GM21515 (cell line): ENCODE results near the gene CSF2.

Experiments
- ATAC-seq: cut with Tn5 transposase; IDR thresholded peaks from one replicate; pipeline ENCODE4 v1.9.1; 2021; ENCODE audit not compliant: unreplicated experiment

The CSF2 gene

DNA sequence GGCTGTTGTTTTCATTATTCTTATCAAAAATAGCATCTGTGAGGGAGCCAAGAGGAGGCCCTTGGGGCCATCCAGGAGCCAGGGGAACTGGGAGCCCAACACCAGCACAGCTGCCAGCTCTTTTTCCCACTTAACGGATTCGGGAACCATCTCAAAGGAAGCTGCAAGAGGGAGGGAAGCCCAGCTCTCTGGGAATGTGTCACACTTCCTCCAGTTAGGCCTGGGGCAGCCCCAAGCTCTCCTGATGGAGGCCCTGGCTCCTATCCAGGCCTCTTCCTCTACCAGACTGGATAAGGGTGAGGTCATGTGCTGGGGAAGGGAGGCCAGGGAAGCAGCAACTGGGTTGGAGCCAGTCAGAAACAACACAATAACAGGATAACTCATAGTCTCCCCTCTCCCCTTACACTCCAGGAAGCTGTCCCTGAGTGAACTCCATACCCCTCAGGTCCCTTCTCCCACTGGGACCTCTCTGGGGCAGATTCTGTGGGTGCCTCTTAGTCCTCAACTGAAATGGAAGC, 12.7 kb downstream of the CSF2 start:
- no peak for ATAC-seq

DNA sequence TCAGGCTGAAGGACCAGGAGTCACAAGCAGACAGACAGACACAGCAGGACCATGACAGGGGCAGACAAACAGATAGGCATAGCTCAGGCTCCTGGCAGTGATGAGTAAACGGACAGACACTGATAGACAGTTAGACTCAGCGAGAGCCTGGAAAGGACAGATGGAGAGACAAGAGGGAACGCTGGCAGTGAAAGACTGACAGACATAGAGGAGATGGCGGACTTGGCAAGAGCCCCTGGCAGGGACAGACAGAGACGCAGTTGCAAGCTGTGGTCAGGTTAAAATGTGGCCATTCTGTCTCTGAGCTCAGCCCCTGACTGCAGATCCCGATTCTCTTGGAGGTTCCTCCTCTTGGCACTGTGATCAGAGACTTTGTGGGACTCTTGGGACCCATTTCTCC, 13.6 kb downstream of the CSF2 start:
- no peak for ATAC-seq

DNA sequence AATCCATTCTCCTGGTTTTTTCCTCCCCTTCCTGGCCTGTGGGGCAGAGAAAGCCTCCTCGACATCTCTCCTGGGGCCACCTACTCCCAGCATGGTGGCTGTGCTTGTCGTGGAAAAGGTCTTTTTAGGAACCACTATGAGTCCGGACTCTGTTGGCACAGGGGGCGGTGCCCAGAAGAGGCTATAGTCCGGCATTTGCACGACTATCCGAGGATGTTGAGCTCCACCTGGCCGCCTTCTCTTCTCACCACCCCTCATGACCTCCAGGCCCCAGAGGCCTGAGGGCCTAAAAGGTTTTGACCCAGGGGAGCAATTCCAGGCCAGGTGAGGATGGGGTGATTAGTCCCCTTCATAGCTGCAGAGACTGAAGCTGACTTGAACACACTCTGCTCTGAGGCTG, 14.1 kb downstream of the CSF2 start:
- no peak for ATAC-seq

DNA sequence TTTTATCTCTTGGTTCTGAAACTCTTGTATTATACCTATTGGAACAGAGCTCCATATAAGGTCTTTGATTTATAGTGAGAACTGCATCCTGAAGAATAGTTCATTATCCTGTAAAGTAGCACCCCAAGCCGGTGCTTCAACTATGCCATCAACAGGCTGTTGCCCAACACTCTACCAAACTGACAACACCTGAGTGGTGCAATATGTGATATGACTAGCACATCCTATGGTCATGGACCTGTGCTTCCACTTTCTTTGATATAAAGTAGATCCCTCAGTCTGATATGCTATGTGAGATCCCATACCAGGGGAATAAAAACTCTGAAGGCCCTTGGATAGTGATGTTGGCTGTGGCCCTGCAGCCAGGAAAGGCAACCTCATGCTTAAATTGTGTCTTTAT, 15.8 kb downstream of the CSF2 start:
- ATAC-seq = no peak

DNA sequence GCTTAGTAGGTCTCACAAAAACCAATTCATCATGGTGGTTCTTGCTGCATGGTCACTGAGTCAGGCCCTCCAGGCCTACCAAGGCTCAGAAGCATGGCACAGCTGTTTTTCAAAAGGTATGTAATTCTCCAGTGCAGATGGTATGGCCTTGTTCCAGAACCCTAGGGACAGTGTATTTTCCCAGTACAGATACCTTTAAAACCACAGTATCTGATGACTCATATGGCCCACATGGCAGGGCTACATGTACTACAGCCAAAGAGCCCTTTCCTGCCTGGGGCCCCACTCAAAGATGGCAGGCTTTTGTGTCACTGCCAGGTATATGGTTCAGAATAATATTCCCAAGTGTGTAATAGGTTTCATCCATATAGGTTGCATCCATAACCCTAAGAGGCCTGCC, 16.5 kb downstream of the CSF2 start:
- ATAC-seq = no peak

DNA sequence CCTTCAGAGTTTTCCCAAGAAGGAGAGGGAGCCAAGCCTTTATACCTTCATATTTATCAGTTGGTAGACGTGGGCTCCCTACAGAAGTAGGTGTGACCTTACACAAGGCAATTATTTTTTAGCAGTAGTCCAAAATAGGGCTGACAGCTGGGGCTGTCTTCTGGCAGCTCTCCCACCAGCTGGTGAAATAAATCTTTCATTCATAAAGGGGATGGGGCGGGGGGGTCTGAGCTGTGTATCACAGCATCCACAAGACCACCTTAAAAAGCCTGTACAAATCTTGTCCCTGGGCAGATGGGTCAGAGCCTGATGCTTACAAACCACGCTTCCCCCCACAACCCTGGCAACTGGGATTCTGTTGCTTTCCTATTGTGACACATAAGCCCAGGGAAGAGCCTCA, 19.7 kb downstream of the CSF2 start:
- ATAC-seq = no peak

DNA sequence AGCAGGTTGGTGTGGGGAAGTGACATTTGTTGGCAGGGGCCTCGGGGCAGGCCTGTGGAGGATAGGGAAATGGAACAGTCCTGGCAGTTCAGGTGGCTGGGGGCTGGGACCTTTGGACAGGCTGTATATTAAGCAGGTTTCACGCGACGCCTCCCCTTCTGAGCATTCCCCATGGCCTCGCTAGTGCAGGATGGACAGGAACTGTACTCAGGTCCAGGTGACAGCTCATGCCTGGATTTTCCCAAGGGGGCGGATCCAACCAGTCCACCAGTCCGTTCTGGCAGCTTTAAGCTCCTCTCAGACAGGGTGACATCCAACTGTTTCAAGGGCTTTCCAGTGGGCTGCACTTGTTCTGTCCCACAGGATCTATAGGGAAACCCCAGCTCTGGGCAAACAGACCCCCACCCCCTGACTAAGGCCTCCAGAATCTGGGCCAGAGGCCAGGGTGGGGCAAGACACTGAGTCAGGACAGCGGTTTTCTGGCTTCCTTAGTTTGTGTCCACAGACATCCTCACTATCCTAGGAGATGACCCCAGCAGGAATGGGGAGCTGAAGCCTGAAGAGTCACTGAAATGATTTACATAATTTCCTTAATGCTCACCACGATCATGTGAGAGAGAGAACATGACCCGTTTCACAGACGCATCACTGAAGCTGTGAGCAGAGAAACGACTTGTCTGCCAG, 20.9 kb downstream of the CSF2 start:
- no peak for ATAC-seq

DNA sequence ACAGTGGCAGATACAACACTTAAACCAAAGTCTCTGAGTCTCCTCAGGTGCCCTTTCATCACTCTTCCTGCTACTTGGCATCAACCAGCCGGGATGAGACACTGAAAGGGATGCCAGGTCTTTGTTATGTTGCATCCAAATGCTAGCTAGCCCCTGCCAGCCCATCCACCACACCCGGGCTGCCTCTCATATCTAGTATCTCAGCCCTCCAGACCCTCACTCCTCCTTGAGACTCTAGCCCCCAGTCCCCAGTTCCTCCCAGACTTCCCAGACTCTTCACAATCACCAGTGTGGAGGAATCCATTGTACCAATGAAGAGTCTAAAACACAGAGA, 21.5 kb downstream of the CSF2 start:
- no peak for ATAC-seq

DNA sequence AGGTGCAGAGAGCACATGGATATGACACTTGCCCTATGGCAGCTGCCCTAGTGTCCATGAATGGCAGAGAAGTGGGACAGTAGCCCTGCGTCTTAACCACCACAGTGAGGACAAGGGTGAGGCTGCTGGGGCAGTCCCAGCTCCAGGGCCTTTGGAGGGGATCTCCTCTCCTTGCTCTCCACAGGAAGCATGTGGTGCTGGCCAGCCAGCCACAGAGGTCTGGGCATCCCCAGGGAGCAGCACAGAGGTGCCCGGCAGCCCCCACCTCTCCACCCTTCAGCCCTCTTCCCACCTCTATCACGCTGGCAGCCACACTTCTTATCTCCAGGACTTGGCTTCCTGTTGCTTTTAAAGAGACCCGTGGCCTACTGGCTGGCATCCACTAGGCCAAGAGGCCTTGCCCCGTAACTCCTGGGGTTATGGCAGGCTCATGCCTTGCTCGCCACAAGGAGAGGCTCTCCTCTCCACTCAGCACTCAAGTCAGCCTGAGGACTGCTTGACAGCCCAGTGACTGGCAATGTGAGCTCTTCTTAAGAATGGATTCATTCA, 21.9 kb downstream of the CSF2 start:
- no peak for ATAC-seq

DNA sequence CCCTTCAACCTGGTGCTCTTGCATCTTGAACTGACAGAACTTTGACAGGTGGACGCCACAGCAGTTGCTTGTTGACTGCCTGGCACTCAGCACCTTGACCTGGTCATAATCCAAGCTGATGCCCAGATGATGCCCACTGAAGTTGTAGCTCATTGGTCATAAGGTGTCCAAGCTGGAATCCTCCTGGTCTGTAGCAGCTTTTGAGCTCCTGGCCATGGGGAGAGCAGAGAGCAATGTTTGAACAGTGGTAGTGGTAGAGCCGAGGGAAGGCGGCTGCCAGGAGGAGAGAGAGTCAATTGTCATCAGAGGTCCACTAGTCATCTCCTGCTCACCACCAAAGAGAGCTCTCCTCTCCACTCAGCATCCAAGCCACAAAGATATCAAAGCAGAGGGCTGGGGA, 23.3 kb downstream of the CSF2 start:
- no peak for ATAC-seq

DNA sequence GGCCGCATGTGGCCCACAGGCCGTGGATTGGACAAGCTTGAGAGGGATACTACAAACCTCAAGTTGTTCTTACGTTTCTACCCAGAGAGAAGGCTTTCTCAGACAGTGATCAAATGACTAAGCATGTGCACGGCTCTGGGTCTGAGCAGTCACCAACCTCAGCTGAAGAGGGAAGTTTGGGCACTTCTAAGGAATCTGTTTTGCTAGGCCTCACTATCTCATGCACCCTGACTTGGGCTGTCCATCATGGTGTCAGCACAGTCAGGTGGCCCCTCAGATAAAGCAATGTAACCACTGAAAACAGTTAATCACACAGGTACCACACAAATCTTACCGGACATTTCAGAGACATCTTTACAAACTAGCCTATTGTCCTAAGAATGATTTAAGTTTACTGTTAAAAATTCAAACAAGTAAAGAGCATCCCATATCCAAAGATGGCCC, 24.6 kb downstream of the CSF2 start:
- no peak for ATAC-seq

DNA sequence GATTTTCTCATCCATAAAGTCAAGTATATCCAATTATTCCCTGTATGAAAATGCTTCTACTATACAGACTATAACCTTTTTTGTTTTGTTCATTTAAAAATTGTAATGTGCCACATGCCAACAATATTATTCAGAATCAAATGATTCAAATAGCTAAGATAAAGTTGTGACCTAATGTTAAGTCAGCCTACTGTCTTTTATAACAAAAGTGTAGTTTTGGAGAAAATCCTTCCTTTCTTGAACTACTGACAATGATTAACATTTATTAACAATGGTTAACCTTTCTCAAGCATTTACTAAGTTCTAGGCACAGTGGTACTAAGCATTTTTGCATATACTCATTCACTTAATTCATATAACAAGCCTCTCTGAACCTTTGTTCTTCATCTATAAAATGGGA, 25.0 kb downstream of the CSF2 start:
- no peak for ATAC-seq

DNA sequence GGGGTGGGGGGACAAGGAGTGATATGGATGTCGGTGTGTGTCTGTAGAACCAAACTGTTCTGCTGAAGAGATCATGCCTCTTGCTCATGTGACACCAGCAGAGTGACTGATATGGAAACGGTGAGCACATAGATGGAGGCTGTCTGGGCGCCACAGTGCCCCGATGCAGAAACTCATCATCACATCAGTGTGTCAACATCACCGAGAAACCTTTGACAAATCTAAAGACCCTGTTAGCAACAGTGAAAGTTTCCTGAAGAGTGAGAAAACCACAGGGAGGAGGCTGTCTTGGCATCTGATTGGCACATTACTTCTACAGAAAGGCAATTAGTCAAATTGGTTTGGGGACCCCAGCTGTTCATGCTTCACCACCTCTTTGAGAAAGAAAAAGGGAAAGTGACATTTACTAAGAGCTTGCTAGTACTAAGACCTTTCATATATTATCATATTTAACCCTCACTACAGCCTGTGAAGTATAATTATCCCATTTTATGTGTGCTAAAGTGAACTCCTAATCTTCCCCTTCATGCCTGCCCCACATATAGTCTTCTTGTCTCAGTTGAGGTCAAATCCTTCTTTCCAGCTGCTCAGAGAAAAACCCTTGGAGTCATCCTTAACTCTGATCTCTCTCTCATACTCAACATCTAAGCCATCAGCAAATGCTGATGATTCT, 25.6 kb downstream of the CSF2 start:
- peak; percentile 21 for ATAC-seq

DNA sequence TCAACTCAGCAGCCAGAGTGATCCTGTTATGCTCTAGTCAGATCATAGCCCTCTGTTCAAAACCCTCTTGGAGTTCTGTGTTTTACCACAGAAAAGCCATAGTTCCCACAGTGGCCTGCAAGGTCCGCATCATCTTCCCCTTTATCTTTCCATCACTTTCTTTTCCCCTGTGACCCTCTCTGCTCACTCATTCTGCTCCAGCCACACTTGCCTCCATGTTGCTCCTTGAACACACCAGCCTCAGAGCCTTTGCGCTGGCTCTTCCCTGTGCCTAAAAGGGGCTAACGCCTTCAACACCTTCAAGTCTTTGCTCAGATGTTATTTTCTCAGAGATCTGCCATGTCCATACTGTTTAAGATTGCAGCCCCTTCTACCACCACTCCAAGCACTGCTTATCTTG, 26.3 kb downstream of the CSF2 start:
- no peak for ATAC-seq

DNA sequence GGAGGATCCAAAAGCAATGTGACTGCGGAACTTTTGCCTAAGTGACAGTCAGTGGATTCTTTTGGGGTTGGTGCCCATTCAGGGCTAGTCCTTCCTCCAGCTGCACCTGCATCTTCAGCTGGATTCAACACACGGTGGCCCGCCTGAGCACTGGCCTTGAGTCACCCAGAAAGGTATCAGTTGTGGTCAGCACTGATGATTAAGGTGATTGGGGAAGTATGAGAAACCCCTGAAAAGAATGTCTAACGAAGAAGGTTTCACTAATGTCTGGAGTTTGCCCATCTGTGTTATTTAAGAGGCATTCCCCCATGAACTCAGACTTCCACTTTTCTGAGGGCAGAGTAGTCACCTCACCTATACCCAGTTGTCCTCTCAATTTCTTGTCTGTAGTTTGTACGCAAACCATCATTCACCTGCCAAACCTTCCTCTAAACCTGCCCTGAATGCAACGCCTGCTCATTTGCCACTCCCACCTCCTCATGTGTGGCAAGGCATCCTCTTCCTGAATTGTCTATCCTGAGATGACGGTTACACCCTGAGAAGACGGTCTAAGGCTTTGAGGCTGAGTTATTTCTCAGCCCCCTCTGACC, 27.2 kb downstream of the CSF2 start:
- ATAC-seq = no peak

DNA sequence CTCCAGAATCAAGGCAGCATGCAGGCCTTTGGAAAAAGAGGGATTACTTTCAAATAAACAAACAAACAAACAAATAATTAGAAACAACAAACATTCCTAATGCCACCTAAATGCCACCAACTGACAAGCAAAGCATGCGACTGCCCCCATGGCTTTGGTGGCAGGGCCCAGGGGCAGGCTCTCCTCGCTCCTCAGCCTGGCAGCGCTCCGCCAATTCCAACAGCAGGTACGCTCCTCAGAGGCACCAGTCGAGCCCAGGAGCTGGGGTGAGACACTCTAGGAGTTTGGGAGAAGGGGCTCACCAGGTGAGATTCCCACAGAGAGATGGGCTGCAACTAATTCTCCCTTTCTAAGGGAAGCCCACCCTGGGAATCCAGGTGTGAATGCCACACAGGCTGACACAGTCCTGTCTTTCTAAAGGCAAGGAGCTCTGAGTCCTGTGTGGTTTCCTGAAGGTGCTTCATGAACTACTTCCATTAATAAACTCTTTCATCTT, 27.8 kb downstream of the CSF2 start:
- no peak for ATAC-seq

DNA sequence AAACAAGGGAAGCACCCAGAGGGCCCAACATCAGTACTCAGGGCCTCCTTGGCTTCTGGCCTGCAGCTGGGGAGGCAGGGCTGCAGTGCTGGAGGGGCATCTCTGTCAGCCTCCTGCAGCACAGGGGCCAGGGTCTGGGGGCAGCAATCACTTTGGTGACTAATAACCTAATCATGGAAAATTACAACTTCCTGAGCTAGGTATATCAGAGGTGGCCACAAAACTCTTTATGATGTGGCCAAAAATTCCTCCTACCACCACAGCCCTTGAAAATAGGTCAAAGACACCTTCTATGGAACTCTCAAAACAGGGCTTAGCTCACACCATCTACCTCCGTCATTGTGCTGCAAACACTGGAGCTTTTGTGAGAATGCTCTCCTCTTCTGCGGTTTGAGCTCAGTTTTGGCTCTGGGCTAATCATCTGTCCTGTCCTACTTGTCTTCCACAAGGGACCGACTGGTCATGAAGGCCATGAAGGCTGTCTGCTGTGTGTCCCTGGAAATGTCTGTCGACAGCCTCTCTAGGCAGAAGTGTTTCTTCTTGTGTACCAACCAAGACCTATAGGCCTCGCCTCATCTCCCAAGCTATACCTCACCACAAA, 28.6 kb downstream of the CSF2 start:
- ATAC-seq = no peak

DNA sequence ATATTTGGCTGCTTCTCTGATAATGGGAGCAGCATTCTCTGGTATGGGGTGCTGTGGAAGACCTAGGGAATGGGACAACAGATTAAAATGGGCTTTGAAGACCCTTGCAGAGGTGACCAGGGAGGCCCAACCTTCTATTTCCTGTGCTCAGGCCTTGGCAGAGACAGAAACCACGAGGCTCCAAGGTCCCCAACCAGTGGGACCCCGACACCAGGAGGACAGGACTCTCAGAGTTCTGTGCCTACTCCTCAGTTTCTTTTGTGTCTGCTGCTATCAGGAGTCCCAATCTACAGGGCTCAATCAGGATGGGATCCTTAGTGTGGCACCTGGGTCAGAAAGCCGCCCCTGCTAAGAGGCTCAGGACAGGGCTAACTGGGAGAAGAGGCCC, 29.3 kb downstream of the CSF2 start:
- ATAC-seq = peak; percentile 0

DNA sequence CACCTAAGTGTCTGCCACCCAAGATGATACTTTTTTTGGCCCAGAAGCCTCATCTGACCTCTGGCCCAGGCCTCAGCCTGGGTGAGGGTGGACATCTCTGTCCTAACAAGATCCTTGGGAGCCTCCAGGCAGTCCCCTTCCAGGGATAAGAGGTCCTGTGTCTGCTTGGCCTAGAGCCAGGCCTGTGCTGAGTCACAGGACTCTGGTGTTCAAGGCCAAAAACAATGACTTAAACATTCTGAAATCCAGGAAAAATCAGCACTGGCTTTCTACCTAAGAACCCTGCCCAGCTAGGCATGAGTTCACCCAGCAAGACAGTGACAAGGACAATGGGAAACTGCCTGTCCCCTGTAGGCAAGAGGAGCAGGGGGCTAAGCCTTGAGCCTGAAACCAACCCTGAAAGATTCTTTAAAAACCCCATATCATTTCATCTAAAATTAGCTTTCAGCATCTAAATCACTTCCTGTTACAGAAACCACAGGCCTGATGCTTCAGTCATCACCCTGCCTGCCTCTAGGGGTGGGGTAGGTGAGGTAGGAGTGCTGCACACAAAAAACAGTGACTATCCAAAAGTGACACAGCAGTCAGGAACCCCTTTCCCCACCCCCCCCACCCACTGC, 29.9 kb downstream of the CSF2 start:
- ATAC-seq = peak; percentile 74

DNA sequence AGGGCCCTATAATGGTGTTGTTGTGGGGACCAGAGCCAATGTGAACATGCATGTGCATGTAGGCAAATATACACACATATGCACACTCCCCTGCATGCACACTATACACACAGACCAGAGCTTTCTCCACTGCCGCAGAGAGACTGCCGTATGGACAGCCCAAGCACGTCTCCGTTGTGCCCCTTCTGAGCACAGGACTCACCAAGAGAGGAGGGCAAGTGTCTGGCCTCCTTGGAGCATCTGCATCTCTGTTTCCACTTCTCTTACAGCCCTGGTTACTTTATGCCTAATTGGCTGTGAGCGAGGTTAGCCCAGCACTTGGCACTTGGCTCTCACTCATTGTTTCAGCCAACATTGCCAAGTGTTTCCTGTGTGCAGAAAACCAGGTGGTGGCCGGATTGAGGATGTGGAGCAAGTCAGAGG, 30.4 kb downstream of the CSF2 start:
- peak; percentile 20 for ATAC-seq

DNA sequence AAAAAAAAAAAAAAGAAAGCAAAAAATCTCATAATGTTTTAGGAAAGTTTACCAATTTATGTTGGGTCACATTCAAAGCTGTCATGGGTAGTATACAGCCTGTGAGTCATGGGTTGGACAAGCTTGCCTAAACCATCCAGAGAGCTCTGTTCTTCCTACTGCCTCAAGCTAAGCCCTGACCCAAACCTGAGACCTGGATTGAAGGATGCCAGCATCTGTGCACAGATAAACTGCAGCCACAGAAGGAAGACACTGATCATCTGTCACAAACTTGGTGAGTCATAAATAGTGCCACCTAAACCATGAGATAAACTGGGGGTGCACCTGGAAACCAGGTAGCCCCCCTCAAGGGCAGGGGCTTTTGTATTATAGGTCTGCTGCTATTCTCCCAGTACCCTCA, 31.0 kb downstream of the CSF2 start:
- no peak for ATAC-seq
